ENCODE data around the gene KIF14. TPM values are rescaled to one million over a fixed set of nuclear protein-coding genes. Genes with fewer than 3 reads are reported as not detected.

The KIF14 gene
- total RNA-seq, 1 experiment from 2014 or later, result 39.7 TPM

DNA sequence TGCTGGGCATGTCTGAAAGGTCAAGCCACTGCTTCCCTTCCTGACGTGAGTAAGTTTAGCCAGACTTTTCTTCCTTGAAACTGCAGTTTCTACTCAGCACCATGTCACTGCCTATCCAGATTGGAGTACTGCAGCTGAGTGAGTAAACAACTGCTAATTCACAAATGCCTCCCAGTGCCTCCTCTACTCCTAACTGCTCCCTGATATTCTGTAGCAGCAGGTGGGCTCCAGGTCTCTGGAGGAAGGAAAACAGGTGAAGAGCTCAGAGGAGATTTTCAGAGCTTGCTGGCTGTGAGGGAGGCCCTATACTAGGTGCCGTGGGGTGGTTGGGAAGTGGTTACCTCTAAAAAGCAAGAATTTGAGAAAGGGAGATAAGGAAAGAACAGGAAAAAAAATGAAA lies 96.5 kb downstream of the KIF14 start:
- BruUV-seq (replicated peaks), result no TSS peak
- ChIA-PET POLR2A (ENCODE audit: low non-redundant PET) (no interaction called here), CTCF (no interaction called here)
- Histone ChIP-seq H3K27ac (ENCODE audit: low read depth, low read length, poor library complexity, severe bottlenecking) (no peak overlapping the region), H3K27me3 (replicated peaks; ENCODE audit: insufficient read depth, low read depth, low read length, poor library complexity) (no peaks in the 10 kb centered on the region), H3K4me1 (ENCODE audit: insufficient read depth, low read length, poor library complexity, severe bottlenecking) (peaks cover 6% of the 10 kb centered on the region), H3K9me3 (ENCODE audit: low read depth, low read length, poor library complexity, severe bottlenecking) (no peaks in the 10 kb centered on the region), H3K36me3 (ENCODE audit: insufficient read depth, low read length, poor library complexity, severe bottlenecking) (no peaks in the 10 kb centered on the region), H3K4me3 (ENCODE audit: low read depth, low read length, poor library complexity, severe bottlenecking) (no peak overlapping the region)
- no peak for DNase-seq (ENCODE audit: low spot score)
- TF ChIP-seq EZH2 (IDR thresholded peaks at IDR 0.05; ENCODE audit: borderline replicate concordance, low read depth, low read length, poor library complexity, severe bottlenecking), result no peak
- TF ChIP-seq, protein P1, sequence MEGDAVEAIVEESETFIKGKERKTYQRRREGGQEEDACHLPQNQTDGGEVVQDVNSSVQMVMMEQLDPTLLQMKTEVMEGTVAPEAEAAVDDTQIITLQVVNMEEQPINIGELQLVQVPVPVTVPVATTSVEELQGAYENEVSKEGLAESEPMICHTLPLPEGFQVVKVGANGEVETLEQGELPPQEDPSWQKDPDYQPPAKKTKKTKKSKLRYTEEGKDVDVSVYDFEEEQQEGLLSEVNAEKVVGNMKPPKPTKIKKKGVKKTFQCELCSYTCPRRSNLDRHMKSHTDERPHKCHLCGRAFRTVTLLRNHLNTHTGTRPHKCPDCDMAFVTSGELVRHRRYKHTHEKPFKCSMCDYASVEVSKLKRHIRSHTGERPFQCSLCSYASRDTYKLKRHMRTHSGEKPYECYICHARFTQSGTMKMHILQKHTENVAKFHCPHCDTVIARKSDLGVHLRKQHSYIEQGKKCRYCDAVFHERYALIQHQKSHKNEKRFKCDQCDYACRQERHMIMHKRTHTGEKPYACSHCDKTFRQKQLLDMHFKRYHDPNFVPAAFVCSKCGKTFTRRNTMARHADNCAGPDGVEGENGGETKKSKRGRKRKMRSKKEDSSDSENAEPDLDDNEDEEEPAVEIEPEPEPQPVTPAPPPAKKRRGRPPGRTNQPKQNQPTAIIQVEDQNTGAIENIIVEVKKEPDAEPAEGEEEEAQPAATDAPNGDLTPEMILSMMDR (conservative IDR thresholded peaks at IDR 0.05; ENCODE audit: low read depth, low read length), result no peak
- intact Hi-C loops (cut with micrococcal nuclease; ENCODE audit: unreplicated experiment), result no loop called here

DNA sequence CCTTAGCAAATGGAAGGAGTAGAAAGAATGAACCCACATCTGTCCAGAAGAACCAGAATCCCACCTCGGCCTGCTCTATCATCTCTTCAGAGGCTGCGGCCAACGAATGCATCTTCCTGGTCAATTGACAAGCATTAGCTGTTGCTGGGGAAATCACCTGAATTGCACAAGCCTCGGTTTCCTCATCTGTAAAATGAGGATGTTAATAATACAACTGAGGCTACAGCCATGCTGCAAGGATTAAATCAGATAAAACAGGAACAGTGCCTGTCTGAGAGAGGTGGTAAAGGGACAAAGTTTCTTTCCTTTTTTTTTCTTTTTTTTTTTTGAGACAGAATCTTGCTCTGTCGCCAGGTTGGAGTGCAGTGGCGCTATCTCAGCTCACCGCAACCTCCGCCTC lies 99.8 kb downstream of the KIF14 start:
- H3K4me1 ChIP-seq (ENCODE audit: insufficient read depth, low read length, poor library complexity, severe bottlenecking), result peaks cover 6% of the 10 kb centered on the region
- H3K36me3 ChIP-seq (ENCODE audit: insufficient read depth, low read length, poor library complexity, severe bottlenecking), result no peaks in the 10 kb centered on the region
- no TSS peak for BruUV-seq (replicated peaks)
- no peak overlapping the region for H3K4me3 ChIP-seq (ENCODE audit: low read depth, low read length, poor library complexity, severe bottlenecking)
- H3K27ac ChIP-seq (ENCODE audit: low read depth, low read length, poor library complexity, severe bottlenecking), result no peak overlapping the region
- ChIA-PET POLR2A (ENCODE audit: low non-redundant PET) (no interaction called here), CTCF (no interaction called here)
- DNase-seq (ENCODE audit: low spot score), result no peak
- no peaks in the 10 kb centered on the region for H3K9me3 ChIP-seq (ENCODE audit: low read depth, low read length, poor library complexity, severe bottlenecking)
- intact Hi-C loops (cut with micrococcal nuclease; ENCODE audit: unreplicated experiment), result no loop called here
- no peak for TF ChIP-seq EZH2 (IDR thresholded peaks at IDR 0.05; ENCODE audit: borderline replicate concordance, low read depth, low read length, poor library complexity, severe bottlenecking)
- TF ChIP-seq, protein P1 (conservative IDR thresholded peaks at IDR 0.05; ENCODE audit: low read depth, low read length), result no peak
- no peaks in the 10 kb centered on the region for H3K27me3 ChIP-seq (replicated peaks; ENCODE audit: insufficient read depth, low read depth, low read length, poor library complexity)

DNA sequence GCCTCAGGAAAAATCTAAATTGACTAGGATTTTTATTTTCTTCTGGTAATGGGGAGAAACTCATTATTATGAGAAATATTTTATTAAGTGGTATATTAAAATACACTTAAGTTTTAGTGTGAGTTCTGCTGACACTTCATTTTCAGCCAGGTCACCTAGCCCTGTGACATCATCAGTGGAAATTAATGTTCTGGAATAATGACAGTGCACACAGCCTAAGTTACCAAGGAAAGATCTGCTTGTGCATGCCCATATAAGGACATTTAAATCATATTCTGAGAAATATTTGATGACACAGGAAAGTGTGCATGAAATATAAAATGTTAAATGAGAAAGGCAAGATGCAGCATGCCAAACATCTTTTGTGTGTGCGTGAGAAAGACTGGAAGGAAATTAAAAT lies 102.0 kb downstream of the KIF14 start:
- CTCF ChIA-PET, result no interaction called here
- TF ChIP-seq, protein P1 (conservative IDR thresholded peaks at IDR 0.05; ENCODE audit: low read depth, low read length), result no peak
- no peak for TF ChIP-seq EZH2 (IDR thresholded peaks at IDR 0.05; ENCODE audit: borderline replicate concordance, low read depth, low read length, poor library complexity, severe bottlenecking)
- no peaks in the 10 kb centered on the region for H3K27me3 ChIP-seq (replicated peaks; ENCODE audit: insufficient read depth, low read depth, low read length, poor library complexity)
- H3K27ac ChIP-seq (ENCODE audit: low read depth, low read length, poor library complexity, severe bottlenecking), result no peak overlapping the region
- no peaks in the 10 kb centered on the region for H3K9me3 ChIP-seq (ENCODE audit: low read depth, low read length, poor library complexity, severe bottlenecking)
- DNase-seq (ENCODE audit: low spot score), result no peak
- no TSS peak for BruUV-seq (replicated peaks)
- H3K4me3 ChIP-seq (ENCODE audit: low read depth, low read length, poor library complexity, severe bottlenecking), result no peak overlapping the region
- intact Hi-C loops (cut with micrococcal nuclease; ENCODE audit: unreplicated experiment), result no loop called here
- H3K4me1 ChIP-seq (ENCODE audit: insufficient read depth, low read length, poor library complexity, severe bottlenecking), result no peaks in the 10 kb centered on the region
- POLR2A ChIA-PET (ENCODE audit: low non-redundant PET), result no interaction called here
- H3K36me3 ChIP-seq (ENCODE audit: insufficient read depth, low read length, poor library complexity, severe bottlenecking), result no peaks in the 10 kb centered on the region
